ENCODE measurements around the gene KIF6. TPM values are rescaled to one million over a fixed set of nuclear protein-coding genes. Genes with fewer than 3 reads are reported as not detected.

KIF6 gene
- total and polyA plus RNA-seq, 2 of the 8 experiments (the other 6 are each of a cell fraction or from before 2014, with no cell fraction given): 0.53 to 0.65 TPM

- H3K4me2 ChIP-seq (ENCODE audit: insufficient read depth in 1 of 2, low read depth in 2 of 2, low read length in 2 of 2): no peak overlapping the region
- ChIA-PET POLR2A (ENCODE audit: partially characterized antibody) (no interaction called here), CTCF (ENCODE audit: partially characterized antibody) (interaction anchor here (1.1 kb wide), 2 partner anchors 49 to 144 kb away, joined by 3 to 4 read pairs; no protein-coding TSS in a partner anchor)
- H3K9me3 ChIP-seq (ENCODE audit: insufficient read depth in 2 of 2, low read depth in 1 of 2, low read length in 1 of 2): no peaks in the 10 kb centered on the region
- no peak for FAIRE-seq
- H3K36me3 ChIP-seq (ENCODE audit: control insufficient read depth in 2 of 4, insufficient read depth in 4 of 4, low read length in 3 of 4): no peaks in the 10 kb centered on the region
- H3K23ac ChIP-seq (ENCODE audit: insufficient read length): no peak overlapping the region
- 92% methylated on average over 3 of the region's 3 CpGs; no CpG with 5 or more reads in 1 of the 2 experiments for WGBS, 2 experiments (ENCODE audit: extremely low coverage in 1 of 2, insufficient coverage in 1 of 2, insufficient read length in 1 of 2, insufficient replicate concordance in 2 of 2, low coverage in 1 of 2, low lambda C conversion rate in 2 of 2, missing lambda C conversion rate in 1 of 2)
- no peak overlapping the region for H3K4ac ChIP-seq (replicated peaks; ENCODE audit: insufficient read length, low read depth, low read length)
- no peaks in the 10 kb centered on the region for H3K23me2 ChIP-seq (ENCODE audit: low read depth, low read length)
- H3K9ac ChIP-seq (replicated peaks in 1 of 4; ENCODE audit: extremely low read depth in 1 of 4, low read depth in 3 of 4, low read length in 3 of 4): no peak overlapping the region; a peak in 1 of 7 replicates
- no peak overlapping the region for H3K14ac ChIP-seq (ENCODE audit: insufficient read length)
- no peak overlapping the region for H2BK20ac ChIP-seq (ENCODE audit: low read length)
- H2BK15ac ChIP-seq (ENCODE audit: low read length): peak overlapping the region; percentile 75; the same call in 1 of the 2 replicates
- H2BK120ac ChIP-seq (replicated peaks; ENCODE audit: low read depth, low read length): no peak overlapping the region
- H3K27ac ChIP-seq (ENCODE audit: low read depth, low read length): no peak overlapping the region
- no peak overlapping the region for H2BK5ac ChIP-seq (ENCODE audit: low read depth, low read length)
- H3K79me2 ChIP-seq (ENCODE audit: control insufficient read depth in 1 of 2, insufficient read depth in 2 of 2, low read length in 2 of 2): no peaks in the 10 kb centered on the region
- TF ChIP-seq SP2 (IDR thresholded peaks at IDR 0.05; ENCODE audit: low read length) (no peak), GTF2F1 (IDR thresholded peaks at IDR 0.05; ENCODE audit: borderline replicate concordance, low read depth, low read length) (no peak), KDM4A (IDR thresholded peaks at IDR 0.05; ENCODE audit: low read depth, low read length, severe bottlenecking) (no peak)
- H4K8ac ChIP-seq (ENCODE audit: extremely low read depth, insufficient read depth, low read length): peak overlapping the region; percentile 43; the same call in 1 of the 2 replicates
- peaks cover 0 to 1% (median 0%) of the 10 kb centered on the region in 4 experiments; a peak in 2 of 7 replicates for H3K27me3 ChIP-seq (replicated peaks in 1 of 4; ENCODE audit: control insufficient read depth in 3 of 4, extremely low read depth in 1 of 4, insufficient read depth in 3 of 4, low read length in 3 of 4)
- no peak overlapping the region for H3K18ac ChIP-seq (ENCODE audit: extremely low read depth, low read length)
- H3K56ac ChIP-seq (replicated peaks; ENCODE audit: insufficient read length, low read depth, low read length): no peak overlapping the region
- H3K4me3 ChIP-seq (ENCODE audit: extremely low read depth in 1 of 4, insufficient read depth in 2 of 4, low read depth in 3 of 4, low read length in 4 of 4): no peak overlapping the region
- no peak overlapping the region for H2AFZ ChIP-seq (ENCODE audit: low read length)
- no peaks in the 10 kb centered on the region for H4K20me1 ChIP-seq (replicated peaks in 1 of 2; ENCODE audit: control insufficient read depth in 1 of 2, insufficient read depth in 2 of 2, low read length in 2 of 2)
- no peak overlapping the region for H4K5ac ChIP-seq (ENCODE audit: insufficient read length, low read depth, low read length)
- no peak overlapping the region; the same call in 1 of the 2 replicates for H2BK12ac ChIP-seq (ENCODE audit: low read depth, low read length)
- DNase-seq (ENCODE audit: low read depth in 1 of 2, low spot score in 2 of 2): peak in 1 of 2 experiments; percentile 35
- no peak overlapping the region for H4K91ac ChIP-seq (replicated peaks; ENCODE audit: insufficient read length, low read length)
- H2AK5ac ChIP-seq (ENCODE audit: low read depth, low read length): no peak overlapping the region
- H3K79me1 ChIP-seq (ENCODE audit: low read depth, low read length): no peaks in the 10 kb centered on the region
- peaks cover 0 to 5% (median 1%) of the 10 kb centered on the region in 4 experiments; a peak in 2 of 7 replicates for H3K4me1 ChIP-seq (replicated peaks in 1 of 4; ENCODE audit: control insufficient read depth in 3 of 4, insufficient read depth in 4 of 4, low read length in 3 of 4)
Measured at GRCh38 chr6:39433630-39434029, 291.6 kb downstream of the KIF6 start.

All from H1 (cell line).